Kidney epithelial cell (primary cell): ENCODE data around the gene FYN. TPM values are rescaled to one million over a fixed set of nuclear protein-coding genes. Genes with fewer than 3 reads are reported as not detected.

Experiments
- DNase-seq: peaks from one replicate; pipeline ENCODE4 v3.0.0-alpha.2; 2010; ENCODE audit warnings: low read depth
- H3K27me3 ChIP-seq: 2 replicates; pipeline ENCODE4 v1.6.0; 2011; ENCODE audit warnings: low read length; ENCODE audit not compliant: control insufficient read depth, insufficient read depth
- H3K36me3 ChIP-seq: 2 replicates; pipeline ENCODE4 v1.5.1; 2011; ENCODE audit warnings: low read length; ENCODE audit not compliant: control insufficient read depth, insufficient read depth
- H3K4me3 ChIP-seq: 2 replicates; pipeline ENCODE4 v1.5.1; 2011; ENCODE audit warnings: low read depth, mild to moderate bottlenecking, control low read depth, low read length
- CTCF ChIP-seq: IDR thresholded peaks from 2 replicates; pipeline ENCODE4 v1.5.1; 2011; ENCODE audit warnings: mild to moderate bottlenecking, moderate library complexity, low read length, control low read depth, inconsistent platforms; ENCODE audit not compliant: insufficient read depth, poor library complexity, severe bottlenecking
- total RNA-seq: library from RNA; depleted of rRNA; stranded (reverse); fragments of >200 nt; gene quantifications from 2 replicates; pipeline ENCODE4 v1.2.3, GENCODE V29; 2015

The FYN gene
- total RNA-seq, 1 donor from 2014 or later = 133 TPM

GRCh38 chr6:111784433-111784832, 88.8 kb downstream of the FYN start:
- Histone ChIP-seq H3K4me3 (no peak overlapping the region), H3K27me3 (no peaks in the 10 kb centered on the region), H3K36me3 (no peaks in the 10 kb centered on the region)
- no peak for TF ChIP-seq CTCF
- DNase-seq = no peak

DNA sequence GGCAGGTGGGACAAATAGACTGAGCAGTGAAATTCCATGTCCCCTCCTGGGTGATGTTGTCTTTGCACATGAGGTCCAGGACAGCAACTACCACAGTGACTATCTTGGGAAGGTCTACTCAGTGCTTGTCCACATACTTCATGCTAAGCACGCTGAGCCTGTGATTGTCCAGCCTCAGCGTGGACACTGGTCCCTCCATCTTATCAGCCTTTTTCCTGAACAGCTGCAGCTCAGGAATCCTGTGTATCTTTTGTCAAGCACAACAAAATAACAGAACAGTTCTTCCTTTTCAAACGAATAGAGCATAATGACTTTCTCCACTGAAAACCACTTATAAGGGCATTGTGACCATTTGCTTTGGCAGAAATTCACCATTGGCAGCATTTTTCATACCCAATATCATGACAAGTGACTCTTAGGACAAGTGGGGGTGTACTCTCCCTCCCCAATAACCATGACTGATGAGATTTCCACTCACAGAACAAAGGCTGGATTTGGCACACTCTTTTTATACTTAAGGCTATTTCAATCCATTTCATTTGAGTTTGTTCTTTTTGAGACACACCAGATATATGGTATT, 90.3 kb downstream of the FYN start:
- Histone ChIP-seq H3K4me3 (no peak overlapping the region), H3K27me3 (no peaks in the 10 kb centered on the region), H3K36me3 (no peaks in the 10 kb centered on the region)
- no peak for DNase-seq
- TF ChIP-seq CTCF = no peak

DNA sequence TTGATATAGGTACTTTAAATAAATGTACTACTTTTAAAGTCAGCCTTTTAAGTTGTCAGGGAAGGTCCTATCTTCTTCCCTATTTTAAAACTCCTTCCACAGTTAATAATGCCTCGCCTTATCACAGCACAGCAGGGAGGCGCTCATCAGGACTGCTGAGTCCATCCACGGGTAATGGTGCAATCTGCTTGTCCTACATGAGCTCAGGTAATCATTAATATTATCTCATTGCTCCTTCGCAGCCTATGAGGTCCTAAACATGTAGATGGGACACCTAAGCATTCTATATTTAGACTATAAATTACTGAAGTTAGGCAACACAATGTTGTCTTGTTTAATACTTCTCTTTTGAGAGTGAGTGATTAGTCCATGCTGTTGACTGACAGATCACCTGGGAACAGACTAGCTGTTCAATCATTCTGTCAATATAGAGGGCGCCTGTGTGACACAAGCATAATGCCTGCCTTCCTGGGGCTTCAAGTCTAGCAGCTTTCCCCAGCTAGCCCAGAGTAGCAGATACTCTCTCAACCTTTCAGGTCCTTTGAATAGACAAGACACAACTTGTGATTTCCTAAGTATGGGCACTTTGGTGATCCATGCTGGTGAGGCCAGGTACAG, 91.0 kb downstream of the FYN start:
- TF ChIP-seq CTCF = no peak
- DNase-seq = no peak
- H3K36me3 ChIP-seq = no peaks in the 10 kb centered on the region
- no peak overlapping the region for H3K4me3 ChIP-seq
- no peaks in the 10 kb centered on the region for H3K27me3 ChIP-seq

DNA sequence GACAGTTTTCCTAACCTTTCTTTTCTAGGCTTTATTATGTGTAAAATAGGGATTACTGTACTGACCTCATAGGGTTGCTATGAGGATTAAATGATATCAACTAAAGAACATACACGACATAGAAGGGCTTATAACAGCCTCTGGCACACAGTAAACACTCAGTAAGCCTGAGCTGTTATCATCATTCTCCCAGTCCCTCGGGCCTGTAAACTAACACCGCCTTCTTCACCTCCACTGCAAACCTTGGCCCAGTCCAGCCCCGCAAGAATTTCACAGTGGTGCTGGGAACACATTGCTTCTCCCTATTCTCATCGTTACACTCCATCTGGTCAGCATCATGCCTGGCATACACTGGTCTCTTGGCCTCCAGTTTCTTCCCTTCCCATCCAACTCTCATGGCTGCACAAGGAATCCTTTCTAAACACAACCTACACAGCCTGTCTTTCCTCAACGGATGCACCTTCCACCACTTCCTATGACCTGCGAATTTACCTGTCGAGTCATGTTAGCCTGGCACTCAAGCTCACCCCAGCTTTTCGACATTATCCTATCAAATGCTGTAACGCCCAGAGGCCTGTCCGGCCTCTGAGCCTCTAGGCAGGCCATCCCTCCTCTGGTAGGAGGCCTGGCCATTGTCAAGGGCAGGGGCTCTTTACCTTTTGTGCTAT, 92.1 kb downstream of the FYN start:
- H3K36me3 ChIP-seq = no peaks in the 10 kb centered on the region
- no peak overlapping the region for H3K4me3 ChIP-seq
- no peak for DNase-seq
- no peak for TF ChIP-seq CTCF
- no peaks in the 10 kb centered on the region for H3K27me3 ChIP-seq

DNA sequence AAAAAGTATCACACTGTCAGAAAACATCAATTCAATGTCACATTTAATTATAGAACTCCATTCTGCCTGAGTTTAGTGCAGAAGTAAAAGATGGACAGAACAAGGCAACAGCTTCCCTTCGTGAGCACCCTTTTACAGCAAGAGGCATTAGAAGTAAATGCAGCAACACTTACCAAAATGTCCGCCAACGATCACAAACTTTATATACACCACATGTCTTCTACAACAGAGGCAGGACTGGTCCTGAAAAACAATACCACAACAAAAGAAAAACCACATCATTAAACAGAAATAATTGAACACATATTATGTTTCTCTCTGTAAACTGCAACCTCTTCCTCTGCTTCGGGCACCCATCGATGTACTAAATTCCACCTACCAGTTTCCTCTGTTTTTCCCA, 92.9 kb downstream of the FYN start:
- TF ChIP-seq CTCF = no peak
- no peaks in the 10 kb centered on the region for H3K27me3 ChIP-seq
- H3K36me3 ChIP-seq = no peaks in the 10 kb centered on the region
- H3K4me3 ChIP-seq = no peak overlapping the region
- DNase-seq = no peak
